Stomach (tissue), 9 donors: ENCODE measurements around the gene TSPAN7. TPM values are rescaled to one million over a fixed set of nuclear protein-coding genes. Genes with fewer than 3 reads are reported as not detected.
A peak's percentile ranks its signal among the peaks of the same experiment; 100 is the strongest.

ENCODE experiments used
- DNase-seq, 2 donors: peaks; one replicate each; pipeline versions ENCODE4 v3.0.0 to v3.0.0-alpha.2; 2013 to 2019
- H3K27ac ChIP-seq, 5 donors: fragments of 200-600 bp in 4 of 5; sonication (generic) in 4 of 5; one replicate each; pipeline ENCODE4 v1.5.1; 2013 to 2019; ENCODE audit warnings: mild to moderate bottlenecking in 1 of 5, moderate library complexity in 1 of 5
- H3K27me3 ChIP-seq, 3 donors: fragments of 200-600 bp; sonication (generic); one replicate each; pipeline ENCODE4 v1.5.1; 2017 to 2019; ENCODE audit warnings: mixed run types in 1 of 3
- H3K36me3 ChIP-seq, 4 donors: fragments of 200-600 bp; sonication (generic); 1 replicate in 3 of 4; 2 replicates in 1 of 4; pipeline ENCODE4 v1.5.1; 2016 to 2019
- H3K4me1 ChIP-seq, 4 donors: fragments of 200-600 bp; sonication (generic); one replicate each; pipeline ENCODE4 v1.5.1; 2016 to 2019
- H3K4me3 ChIP-seq, 4 donors: fragments of 200-600 bp; sonication (generic) in 3 of 4; one replicate each; pipeline ENCODE4 v1.5.1; 2016 to 2019; ENCODE audit warnings: mild to moderate bottlenecking in 1 of 4
- H3K9me3 ChIP-seq, 4 donors: fragments of 200-600 bp; sonication (generic); one replicate each; pipeline ENCODE4 v1.5.1; 2016 to 2019
- CTCF ChIP-seq, 7 experiments: fragments of 450-650 bp in 4 of 7; fragments of 200-600 bp in 3 of 7; sonication (generic) in 3 of 7; IDR thresholded peaks; one replicate each; pipeline ENCODE4 v1.5.1; 2016 to 2019; ENCODE audit warnings: antibody characterized with exemption in 7 of 7, control low read depth in 2 of 7, mild to moderate bottlenecking in 1 of 7
- EP300 ChIP-seq: sonication (generic); formaldehyde crosslinking; IDR thresholded peaks from one replicate; pipeline ENCODE4 v1.6.1; 2017; ENCODE audit warnings: antibody characterized with exemption
- POLR2A ChIP-seq, 4 donors: fragments of 450-650 bp; IDR thresholded peaks; one replicate each; pipeline ENCODE4 v1.6.1; 2016; ENCODE audit warnings: antibody characterized with exemption in 4 of 4, control low read depth in 2 of 4, mild to moderate bottlenecking in 1 of 4, moderate library complexity in 1 of 4
- POLR2AphosphoS5 ChIP-seq, 3 donors: sonication (generic); formaldehyde crosslinking; IDR thresholded peaks; one replicate each; pipeline ENCODE4 v1.6.1; 2016; ENCODE audit warnings: antibody characterized with exemption in 3 of 3
- WGBS, 5 donors: extraction: QIAGEN DNeasy Blood & Tissue Kit in 3 of 5; methylation state at CpG; one replicate each; pipeline versions ENCODE4 v1.1.5 to v1.1.7; 2013 to 2018; 5-methylcytosine and 5-hydroxymethylcytosine counted together
- intact Hi-C: fragments of 100-400 bp; cut with DNase I; formaldehyde crosslinking; loops from one replicate; pipeline ENCODE4 v1.15.1; 2023; ENCODE audit warnings: low total_unique reads
- polyA plus RNA-seq, 3 donors: library from polyadenylated mRNA; stranded (reverse); fragments of 200-250 nt; gene quantifications; one replicate each; pipeline ENCODE4 v1.2.3, GENCODE V29; 2013
- total RNA-seq, 5 donors: library from RNA; depleted of rRNA; stranded (reverse); fragments of >200 nt; gene quantifications; one replicate each; pipeline versions ENCODE4 v1.1.0 to v1.2.3, GENCODE V29; 2014 to 2016
- donor health status: healthy with polysubstance abuse.
- donor health status: Bipolar disorder and iron deficiency.
- donor health status: healthy.

TSPAN7 gene
- total and polyA plus RNA-seq, 8 donors: 0.45 to 35.9 (median 12.0) TPM; not detected in 1

DNA sequence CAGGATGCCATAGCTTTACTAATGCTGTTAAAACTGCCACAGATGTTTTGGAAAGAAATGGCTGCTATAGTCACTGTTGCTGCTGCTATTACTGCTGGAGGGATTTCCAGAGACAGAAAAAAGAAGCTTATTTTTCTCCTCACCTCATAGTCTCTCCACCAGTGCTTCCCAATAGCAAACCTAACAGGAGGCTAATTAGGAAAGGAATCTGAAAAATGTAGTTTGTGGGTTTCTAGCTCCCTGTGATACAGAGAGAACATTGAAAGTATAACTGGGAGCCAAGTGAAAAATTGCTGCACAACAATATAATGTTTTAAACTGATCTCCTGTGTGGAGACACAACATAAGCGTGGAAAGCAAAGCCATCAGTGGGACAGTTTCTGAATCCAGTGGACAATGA, 8.6 kb upstream of the TSPAN7 start:
- 47 to 97% (median 84%) methylated on average over 1 of the region's 1 CpG for WGBS, 5 donors
- intact Hi-C loops: no loop called here
- H3K4me1 ChIP-seq: no peaks in the 10 kb centered on the region
- DNase-seq: no peak
- H3K36me3 ChIP-seq: no peaks in the 10 kb centered on the region
- H3K27me3 ChIP-seq: no peaks in the 10 kb centered on the region
- TF ChIP-seq CTCF (IDR thresholded peaks at IDR 0.05): no peak
- no peak overlapping the region for H3K4me3 ChIP-seq
- H3K27ac ChIP-seq: no peak overlapping the region
- peaks cover 0 to 15% (median 0%) of the 10 kb centered on the region in 4 donors for H3K9me3 ChIP-seq

DNA sequence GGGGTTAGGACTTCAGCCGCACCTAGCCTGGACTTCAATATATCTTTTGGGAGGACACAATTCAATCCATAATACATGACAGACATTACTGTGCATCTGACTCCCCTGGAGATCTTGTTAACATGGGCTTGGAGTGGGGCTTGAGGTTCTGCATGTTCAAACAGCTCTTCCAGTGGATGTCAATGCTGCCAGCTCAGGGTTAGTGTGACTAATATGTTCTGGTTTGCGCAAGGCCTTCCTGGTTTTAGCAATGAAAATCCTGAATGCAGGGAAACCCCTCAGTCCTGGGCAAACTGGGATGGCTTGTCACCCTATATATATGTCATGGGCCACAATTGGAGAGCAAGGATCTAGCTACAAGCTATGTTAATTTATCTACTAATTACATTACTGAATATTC, 2.7 kb upstream of the TSPAN7 start:
- no peak for DNase-seq
- intact Hi-C loops: no loop called here
- 78 to 100% (median 97%) methylated on average over 2 of the region's 2 CpGs for WGBS, 5 donors
- Histone ChIP-seq H3K9me3 (no peaks in the 10 kb centered on the region), H3K36me3 (no peaks in the 10 kb centered on the region), H3K27me3 (no peaks in the 10 kb centered on the region), H3K27ac (no peak overlapping the region), H3K4me3 (no peak overlapping the region), H3K4me1 (peaks cover 0 to 18% (median 9%) of the 10 kb centered on the region in 4 donors)
- no peak for TF ChIP-seq POLR2AphosphoS5 (IDR thresholded peaks at IDR 0.05)
- no peak for TF ChIP-seq CTCF (IDR thresholded peaks at IDR 0.05)
- no peak for TF ChIP-seq EP300
- no peak for TF ChIP-seq POLR2A (IDR thresholded peaks at IDR 0.05)

DNA sequence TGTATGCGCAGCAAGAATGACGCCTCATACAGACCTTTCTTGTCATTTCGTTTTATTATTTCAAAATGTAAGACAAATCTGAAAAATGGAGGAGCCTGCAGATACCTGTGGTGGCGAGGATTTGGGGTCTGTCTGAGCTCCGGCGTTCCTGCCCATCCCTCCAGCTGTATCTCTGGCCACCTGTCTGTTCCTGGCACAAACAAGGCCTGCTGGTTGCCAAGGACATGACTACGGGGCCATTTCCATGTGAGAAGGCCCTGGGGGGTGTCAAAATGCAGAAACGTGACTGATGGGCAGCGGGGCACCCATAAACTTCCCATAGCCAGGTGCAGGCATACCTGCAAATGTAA, 591 bp upstream of the TSPAN7 start:
- TF ChIP-seq CTCF (IDR thresholded peaks at IDR 0.05) (no peak), POLR2AphosphoS5 (IDR thresholded peaks at IDR 0.05) (no peak), EP300 (no peak), POLR2A (IDR thresholded peaks at IDR 0.05) (no peak)
- intact Hi-C loops: no loop called here
- H3K4me1 ChIP-seq: peaks cover 0 to 18% (median 9%) of the 10 kb centered on the region in 4 donors
- WGBS, 5 donors: 36 to 52% (median 47%) methylated on average over 7 to 9 of the region's 9 CpGs
- no peaks in the 10 kb centered on the region for H3K9me3 ChIP-seq
- DNase-seq: no peak
- H3K4me3 ChIP-seq: peak overlapping the region; percentile 46 to 54 (median 52)
- no peaks in the 10 kb centered on the region for H3K36me3 ChIP-seq
- peak overlapping the region in 3 of 5 donors; percentile 25 to 35 (median 33) for H3K27ac ChIP-seq
- no peaks in the 10 kb centered on the region for H3K27me3 ChIP-seq

DNA sequence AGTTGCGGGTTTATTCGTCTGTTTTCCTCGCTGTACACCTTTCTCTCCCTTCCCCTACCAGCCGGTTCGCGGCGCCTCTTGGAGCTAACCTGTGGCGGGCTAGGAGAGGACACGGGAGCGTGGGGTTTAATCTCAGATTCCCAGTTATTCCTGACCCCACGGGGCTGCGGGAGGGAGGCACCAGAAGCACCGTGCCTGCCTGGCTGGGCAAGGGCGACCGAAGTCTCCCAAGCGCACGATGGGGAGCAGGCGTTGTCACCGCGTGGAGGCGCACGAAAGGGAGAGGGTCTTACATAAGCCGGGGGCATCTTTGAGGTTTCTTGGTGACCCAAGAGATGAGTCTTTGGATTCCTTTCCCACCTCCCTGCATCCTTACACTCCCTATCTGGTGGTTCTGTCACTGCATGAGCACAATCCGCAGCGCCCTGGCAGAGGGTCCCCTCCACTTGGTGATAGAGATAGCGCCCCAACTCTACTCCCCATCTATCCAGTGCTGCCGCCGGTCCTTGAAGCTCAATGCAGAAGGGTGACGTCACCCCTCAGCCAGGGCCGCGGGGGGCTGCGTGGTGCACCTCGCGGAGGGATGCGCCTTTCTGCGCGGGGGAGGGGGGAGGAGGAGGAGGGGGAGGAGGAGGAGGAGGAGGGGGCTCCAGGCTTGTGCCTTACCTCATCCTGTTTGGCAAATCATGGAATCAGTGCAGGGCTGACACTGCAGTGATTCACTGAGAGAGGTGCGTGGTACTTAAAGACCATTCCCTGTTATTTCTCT, 793 bp downstream of the TSPAN7 start:
- intact Hi-C loops: no loop called here
- peak in 1 of 2 donors; percentile 69 for DNase-seq
- no peaks in the 10 kb centered on the region for H3K9me3 ChIP-seq
- peak overlapping the region; percentile 15 to 68 (median 27) for H3K27ac ChIP-seq
- no peaks in the 10 kb centered on the region for H3K27me3 ChIP-seq
- H3K36me3 ChIP-seq: no peaks in the 10 kb centered on the region
- peaks cover 0 to 18% (median 9%) of the 10 kb centered on the region in 4 donors for H3K4me1 ChIP-seq
- TF ChIP-seq EP300 (no peak), POLR2AphosphoS5 (IDR thresholded peaks at IDR 0.05) (no peak), POLR2A (IDR thresholded peaks at IDR 0.05) (no peak), CTCF (IDR thresholded peaks at IDR 0.05) (no peak)
- 1 to 44% (median 16%) methylated on average over 14 to 36 of the region's 38 CpGs for WGBS, 5 donors
- peak overlapping the region; percentile 46 to 54 (median 52) for H3K4me3 ChIP-seq
